Kidney capillary endothelial cell (primary cell): ENCODE measurements around the gene P3H2.
A peak's percentile ranks its signal among the peaks of the same experiment; 100 is the strongest.
"Not testable (repeated sequence)": the region's sequence is repeated elsewhere in the genome, so short reads cannot be mapped to it uniquely, and the experiment has no call there.

Source experiments
- DNase-seq: peaks from one replicate; pipeline ENCODE4 v3.0.0-alpha.2; 2018; ENCODE audit warnings: low spot score

P3H2 gene

GRCh38 chr3:190083635-190084034 is 37.1 kb downstream of the P3H2 start:
- no peak for DNase-seq

- no peak for DNase-seq
Measured at GRCh38 chr3:190081389-190081788, 39.3 kb downstream of the P3H2 start.

GRCh38 chr3:190079173-190079572 is 41.5 kb downstream of the P3H2 start:
- not testable (repeated sequence) for DNase-seq

- no peak for DNase-seq
Measured at GRCh38 chr3:190077395-190078045, 43.2 kb downstream of the P3H2 start.

- peak; percentile 91 for DNase-seq
Measured at GRCh38 chr3:190076601-190077394, 43.9 kb downstream of the P3H2 start.

- DNase-seq: no peak
Measured at GRCh38 chr3:190076136-190076535, 44.6 kb downstream of the P3H2 start.

- DNase-seq: no peak
Measured at GRCh38 chr3:190074817-190075216, 45.9 kb downstream of the P3H2 start.

- DNase-seq: peak; percentile 30
Measured at GRCh38 chr3:190073264-190074008, 47.3 kb downstream of the P3H2 start.

- DNase-seq: no peak
Measured at GRCh38 chr3:190072856-190073255, 47.8 kb downstream of the P3H2 start.

- DNase-seq: not testable (repeated sequence)
Measured at GRCh38 chr3:190071921-190072320, 48.8 kb downstream of the P3H2 start.

- DNase-seq: no peak
Measured at GRCh38 chr3:190070622-190071347, 49.9 kb downstream of the P3H2 start.

- DNase-seq: no peak
Measured at GRCh38 chr3:190065204-190065603, 55.5 kb downstream of the P3H2 start.

GRCh38 chr3:190064659-190065058 is 56.0 kb downstream of the P3H2 start:
- no peak for DNase-seq

GRCh38 chr3:190064112-190064511 is 56.6 kb downstream of the P3H2 start:
- DNase-seq: peak; percentile 21

GRCh38 chr3:190063490-190063889 is 57.2 kb downstream of the P3H2 start:
- no peak for DNase-seq

GRCh38 chr3:190060192-190060775 is 60.4 kb downstream of the P3H2 start:
- no peak for DNase-seq

GRCh38 chr3:190059242-190059590 is 61.5 kb downstream of the P3H2 start:
- DNase-seq: peak; percentile 46

GRCh38 chr3:190058521-190059241 is 62.0 kb downstream of the P3H2 start:
- peak; percentile 47 for DNase-seq

GRCh38 chr3:190056742-190057141 is 64.0 kb downstream of the P3H2 start:
- DNase-seq: no peak

GRCh38 chr3:190055773-190056172 is 64.9 kb downstream of the P3H2 start:
- no peak for DNase-seq
